Superior temporal gyrus (tissue), 1 donor: ENCODE results near the gene STRA8.
"Not testable (repeated sequence)": the region's sequence is repeated elsewhere in the genome, so short reads cannot be mapped to it uniquely, and the experiment has no call there.

Experiments
- DNase-seq: peaks from one replicate; pipeline ENCODE4 v3.0.0-alpha.2; 2016; ENCODE audit errors: extremely low spot score

Gene STRA8

DNA sequence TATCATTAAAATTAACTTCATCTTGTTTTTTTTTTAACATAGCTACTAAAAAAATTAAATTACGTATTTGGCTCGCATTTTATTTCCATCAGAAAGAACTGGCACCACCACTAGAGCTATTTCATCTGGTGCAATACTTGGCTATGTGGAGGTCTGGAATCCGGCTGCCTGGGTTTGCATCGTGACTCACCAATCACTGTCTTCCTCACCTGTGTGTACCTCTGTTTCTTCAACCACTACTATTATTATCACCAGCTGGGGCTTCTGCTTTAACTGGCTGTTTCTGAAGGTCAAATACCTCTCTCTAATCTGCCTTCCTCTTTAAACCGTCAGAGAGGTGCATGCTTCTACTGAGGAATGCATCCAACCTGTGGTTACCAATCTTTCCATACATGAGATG, 28.8 kb upstream of the STRA8 start:
- DNase-seq, result no peak

DNA sequence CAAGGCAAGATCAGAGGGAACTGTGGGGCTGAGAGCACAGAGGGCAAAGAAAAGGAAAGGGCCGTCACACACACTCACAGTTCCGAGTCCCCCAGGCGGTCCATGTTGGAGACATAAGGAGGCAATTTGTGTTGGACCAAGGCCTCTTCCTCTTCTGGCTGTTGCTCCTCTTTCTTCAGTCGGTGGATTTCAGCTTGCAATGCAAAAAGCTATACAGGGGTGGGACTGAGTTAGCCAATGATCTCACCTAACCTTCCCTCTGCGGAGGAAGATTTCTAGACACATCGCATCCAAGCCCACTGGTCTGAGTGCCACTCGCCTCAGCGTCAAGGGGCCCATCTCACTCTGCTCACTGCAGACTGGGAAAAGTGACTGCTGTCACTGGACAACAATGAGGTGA, 27.8 kb upstream of the STRA8 start:
- DNase-seq, result no peak

DNA sequence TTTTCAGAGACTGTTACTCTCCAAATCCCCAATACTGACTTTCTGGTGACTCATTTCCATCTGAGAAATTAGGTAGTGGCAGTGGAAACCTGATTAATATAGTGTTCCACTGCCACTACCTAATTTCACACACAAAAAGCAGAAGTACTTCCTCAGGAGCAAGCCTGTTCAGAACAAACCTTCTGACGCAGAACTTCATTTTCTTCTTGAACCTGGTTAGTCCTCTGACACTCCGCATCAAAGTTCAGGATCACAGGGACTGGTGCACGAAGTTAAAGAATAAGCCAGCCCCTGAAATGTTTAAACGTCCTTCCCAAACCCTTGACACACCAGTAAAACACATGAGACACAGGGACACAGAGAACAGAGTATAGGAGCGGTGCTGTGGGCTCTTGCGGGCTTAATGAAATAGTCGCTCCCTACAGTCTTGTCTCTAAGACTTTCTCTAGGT, 26.7 kb upstream of the STRA8 start:
- DNase-seq, result no peak

DNA sequence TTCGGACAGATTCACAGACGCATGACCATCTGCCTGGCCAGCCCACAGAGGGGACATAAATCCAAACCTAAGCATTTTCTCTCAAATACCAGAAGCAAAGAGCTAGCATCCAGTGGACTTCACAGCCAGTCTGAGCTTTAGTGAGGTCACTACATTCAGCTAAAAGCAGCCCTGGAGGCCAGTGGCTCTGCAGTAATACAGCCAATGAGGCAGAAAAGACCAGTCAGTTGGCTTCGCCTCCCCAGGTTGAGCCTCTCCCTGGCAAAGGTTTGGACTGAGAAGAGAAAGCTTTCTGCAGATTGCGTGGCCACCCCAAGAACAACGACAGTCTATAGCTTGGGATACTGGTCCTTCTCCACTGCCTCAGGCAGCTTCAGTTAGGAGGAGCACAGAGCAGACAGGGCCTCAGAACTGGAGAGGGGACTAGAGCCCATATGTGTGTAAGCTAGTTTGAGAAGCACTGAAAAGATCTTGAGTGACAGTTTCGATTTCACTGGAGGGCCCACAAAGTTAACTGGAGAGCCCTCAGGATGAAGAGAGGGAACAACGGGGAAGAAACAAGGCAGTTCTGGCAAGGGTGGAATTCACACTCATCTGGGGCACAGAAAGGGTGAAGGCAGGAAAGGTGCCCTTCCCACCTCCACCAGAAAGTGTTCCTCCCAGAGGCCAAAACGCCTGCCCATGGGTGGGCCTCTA, 26.1 kb upstream of the STRA8 start:
- no peak for DNase-seq

DNA sequence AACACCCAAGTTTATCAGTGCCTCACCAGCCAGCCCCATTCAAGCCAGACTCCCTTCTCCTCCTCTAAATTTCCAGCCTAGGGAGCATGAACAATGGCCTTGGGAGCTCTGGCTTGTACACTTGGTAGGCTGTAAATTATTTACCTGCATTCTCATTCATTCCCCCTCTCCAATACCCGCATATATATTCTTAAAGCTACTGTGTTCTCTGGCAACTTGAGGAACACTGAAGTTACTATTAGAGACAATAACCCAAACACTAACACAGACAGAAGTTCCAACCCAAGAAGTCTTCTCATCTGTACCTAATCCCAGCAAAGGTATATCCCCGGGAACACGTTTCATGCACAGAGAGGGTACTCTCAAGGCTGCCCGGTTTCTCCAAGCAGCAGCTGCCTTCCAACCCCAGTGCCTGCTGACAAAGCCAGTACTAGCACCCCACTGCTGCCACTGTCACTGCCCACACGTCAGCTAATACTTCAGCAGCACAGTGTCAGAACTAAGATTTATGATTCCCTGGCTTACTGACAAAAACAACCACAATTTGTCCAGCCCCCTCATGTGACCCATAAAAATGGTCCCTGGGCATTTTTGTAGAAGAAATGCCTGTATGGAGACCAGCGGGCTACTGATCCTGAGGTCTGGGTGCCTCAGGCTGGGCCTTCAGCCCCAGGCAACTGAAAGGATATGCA, 25.4 kb upstream of the STRA8 start:
- no peak for DNase-seq

DNA sequence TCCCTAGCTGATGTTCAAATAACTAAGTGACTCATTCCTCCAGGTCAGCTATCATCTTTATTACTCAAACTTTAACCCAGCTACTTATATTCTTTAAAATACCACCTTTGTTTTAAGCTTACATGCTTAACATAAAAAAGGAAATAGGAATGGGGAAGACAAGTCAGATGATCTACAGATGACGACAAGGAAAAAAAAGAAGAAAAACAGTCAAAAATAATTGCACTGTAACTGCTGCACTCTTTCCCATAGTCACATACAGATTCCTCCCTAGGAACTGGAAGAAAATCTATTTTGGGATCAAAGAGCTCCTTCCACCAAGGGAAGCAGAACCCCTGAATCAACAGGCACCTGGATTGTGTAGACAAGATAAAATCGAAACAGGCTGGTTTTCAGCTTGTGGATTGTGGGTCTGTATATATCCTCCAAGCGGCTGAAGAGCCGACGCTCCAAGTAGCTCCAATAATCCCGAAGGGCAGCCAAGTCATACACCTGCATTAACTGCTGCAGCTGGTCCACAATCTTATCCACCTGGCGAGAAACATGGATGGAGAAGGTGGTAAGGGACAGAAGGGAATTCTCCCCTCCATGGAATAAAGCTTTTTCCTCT, 24.3 kb upstream of the STRA8 start:
- no peak for DNase-seq

DNA sequence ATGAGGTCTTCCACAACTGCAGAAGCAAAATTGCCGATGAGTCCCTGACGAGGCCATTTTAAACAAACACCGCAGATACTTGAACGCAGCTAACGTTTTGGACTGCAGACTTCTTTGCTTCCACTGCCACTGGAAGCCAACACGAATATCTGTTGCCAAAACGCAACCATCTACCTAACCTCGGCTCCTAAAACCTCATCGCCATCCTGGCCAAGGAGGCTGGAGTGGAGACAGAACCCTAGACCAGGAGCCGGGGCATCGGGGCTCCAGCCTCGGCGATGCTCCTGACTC, 22.8 kb upstream of the STRA8 start:
- peak; percentile 60 for DNase-seq

DNA sequence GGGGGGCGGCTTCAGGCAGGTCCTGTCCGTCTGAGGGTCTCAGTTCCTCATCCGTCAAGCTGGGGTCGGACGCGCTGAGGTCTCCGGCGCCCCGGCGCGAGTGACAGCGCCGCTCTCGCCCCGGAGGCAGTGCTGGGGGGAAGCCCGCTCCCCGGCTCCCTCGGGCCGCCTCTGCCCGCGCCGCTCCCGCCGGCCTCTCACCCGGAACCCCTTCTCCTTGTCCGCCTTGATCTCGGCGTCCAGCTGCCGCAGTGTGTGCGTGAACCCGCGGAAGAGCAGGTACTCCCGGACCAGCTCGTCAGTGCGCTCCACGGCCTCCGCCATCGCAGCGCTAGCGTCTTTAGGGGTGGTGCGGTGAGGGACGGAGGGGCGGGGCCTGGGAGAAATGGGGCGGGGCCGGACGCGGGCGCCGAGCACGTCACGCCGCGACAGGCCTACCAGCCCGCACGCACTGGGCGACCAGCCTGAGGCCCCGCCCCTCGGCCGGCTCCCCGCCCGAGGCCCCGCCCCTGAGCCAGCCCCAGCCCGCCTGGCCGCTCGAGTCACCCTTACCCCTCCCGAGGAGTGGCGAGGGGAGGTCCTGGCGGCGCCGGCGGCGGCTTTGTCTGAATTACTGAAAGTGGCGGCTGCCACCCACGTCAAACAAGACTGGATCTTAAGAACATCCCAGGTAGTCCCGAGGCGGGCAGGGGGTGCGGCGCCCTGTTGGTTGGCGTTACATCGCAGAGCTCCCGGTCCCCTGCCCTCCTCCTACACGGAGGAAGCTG, 22.3 kb upstream of the STRA8 start, which contains the start of gene WDR91:
TSS of gene WDR91 (minus strand) at position 348 of the 767 bp plus-strand sequence. CDS start at position 324, 24 bp downstream.
- DNase-seq, result peak; percentile 91

DNA sequence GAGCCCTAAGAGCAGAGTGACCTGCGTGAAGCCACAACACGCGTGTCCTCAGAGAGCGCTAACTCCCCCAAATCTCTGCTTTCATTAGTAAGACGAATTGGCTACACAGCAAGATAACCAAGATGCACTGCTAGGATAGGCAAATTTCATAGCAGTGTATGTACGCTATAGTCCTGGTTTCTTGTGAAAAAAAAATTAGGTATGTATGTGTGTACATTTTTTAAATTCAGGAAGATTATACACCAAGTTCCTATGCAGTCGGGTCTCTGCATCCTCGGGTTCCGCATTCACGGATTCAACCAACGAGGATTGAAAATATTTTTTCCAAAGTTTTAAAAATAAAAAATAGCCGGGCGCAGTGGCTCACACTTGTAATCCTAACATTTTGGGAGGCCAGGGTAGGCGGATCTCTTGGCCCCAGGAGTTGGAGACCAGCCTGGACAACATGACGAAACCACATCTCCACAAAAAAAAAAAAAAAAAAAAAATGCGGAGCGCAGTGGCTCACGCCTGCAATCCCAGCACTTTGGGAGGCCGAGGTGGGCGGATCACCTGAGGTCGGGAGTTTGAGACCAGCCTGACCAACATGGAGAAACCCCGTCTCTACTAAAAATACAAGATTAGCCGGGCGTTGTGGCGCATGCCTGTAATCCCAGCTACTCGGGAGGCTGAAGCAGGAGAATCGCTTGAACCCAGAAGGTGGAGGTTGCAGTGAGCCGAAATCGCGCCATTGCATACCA, 21.5 kb upstream of the STRA8 start:
- DNase-seq, result not testable (repeated sequence)

DNA sequence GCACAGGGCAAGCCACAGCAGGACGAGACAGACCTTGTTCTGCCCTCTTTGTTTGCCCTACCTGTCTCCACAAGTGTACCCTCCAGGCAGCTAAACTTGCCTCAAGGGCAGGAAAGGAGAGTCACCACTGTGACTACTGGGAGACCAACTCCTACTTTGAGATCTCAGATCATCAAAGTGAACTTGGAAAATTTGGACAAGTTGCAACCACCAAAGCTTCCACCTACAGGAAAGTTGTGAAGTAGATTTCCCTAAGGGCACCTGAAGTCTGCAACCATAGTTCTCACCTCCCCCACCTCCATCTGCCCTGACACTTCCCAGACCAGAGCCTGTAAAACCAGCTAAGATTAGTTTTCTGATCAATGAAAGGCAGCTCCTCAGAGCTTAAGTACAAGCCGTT, 19.8 kb upstream of the STRA8 start:
- no peak for DNase-seq

DNA sequence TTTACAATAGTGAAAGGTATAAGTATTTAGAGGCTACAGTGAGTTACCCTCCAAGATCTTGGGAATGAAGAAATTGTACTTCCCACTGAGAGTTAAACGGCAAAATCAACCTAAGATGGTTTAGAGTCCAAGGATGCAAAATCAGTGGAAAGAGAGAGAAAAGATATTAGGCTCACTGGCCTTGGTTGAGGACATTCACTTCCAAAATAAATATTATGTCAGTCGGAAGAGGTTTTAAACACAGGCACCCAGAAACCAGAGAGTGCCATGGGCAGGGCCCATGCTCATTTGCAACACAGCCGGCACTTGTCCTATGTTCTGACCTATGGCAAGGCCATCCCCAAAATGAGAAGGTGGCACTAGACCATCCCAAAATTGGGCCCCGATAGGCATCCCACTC, 18.5 kb upstream of the STRA8 start:
- DNase-seq, result no peak

DNA sequence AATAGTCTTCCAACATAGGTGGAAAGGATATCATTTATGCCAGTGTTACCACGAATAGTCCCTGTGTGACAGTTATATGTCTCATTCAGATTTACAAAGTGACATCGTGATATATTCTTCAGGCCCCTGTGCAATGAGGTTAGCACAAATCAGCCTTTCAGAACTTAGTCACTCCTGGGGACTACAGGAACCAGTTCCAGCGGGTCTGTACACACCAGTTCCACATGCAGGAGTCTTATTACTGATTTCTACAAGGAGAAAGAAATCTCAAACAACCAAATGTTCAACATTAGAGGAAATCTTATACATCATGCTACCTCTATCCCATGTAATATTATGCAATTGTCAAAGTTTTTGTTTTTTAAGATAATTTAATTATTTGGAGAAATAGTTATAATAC, 17.9 kb upstream of the STRA8 start:
- DNase-seq, result no peak

DNA sequence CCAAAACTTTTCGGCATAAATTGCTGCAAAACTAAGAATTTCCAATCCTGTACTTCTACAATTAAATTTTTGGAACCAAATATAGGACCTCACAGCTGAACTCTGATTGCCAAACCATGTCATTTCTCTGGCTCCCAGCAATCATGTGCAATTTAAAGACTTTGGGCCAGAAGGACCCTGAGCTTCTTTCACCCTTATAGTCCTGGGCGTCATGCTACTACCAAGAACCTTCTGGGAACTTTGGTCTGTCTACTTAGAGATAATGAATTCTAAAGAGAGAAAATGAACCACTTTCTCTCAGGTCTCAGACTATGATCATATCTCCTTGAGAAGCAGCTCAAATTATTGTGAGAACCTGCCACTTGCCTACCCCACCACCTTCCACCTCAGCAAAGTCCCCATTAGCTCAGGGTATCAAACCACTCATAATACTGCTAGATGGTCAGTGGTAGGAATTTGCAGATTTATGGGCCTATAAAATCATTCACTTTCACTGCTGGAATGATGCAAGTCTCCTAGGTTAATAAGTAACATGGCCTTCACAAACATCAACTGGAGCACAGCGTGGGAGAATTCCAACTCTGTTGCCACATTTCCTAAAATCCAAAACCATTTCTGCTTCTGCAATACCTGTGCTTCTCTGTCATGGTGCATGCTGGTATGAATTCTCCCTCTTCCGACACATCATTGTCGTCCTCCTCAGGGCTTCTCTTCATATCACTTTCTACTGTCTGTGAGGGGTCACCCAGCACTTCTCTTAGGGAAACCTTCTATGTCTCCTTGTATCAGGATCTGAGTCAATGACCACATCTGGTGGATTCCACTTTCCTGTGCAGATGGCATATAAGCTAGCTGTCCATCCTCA, 15.8 kb upstream of the STRA8 start:
- no peak for DNase-seq

DNA sequence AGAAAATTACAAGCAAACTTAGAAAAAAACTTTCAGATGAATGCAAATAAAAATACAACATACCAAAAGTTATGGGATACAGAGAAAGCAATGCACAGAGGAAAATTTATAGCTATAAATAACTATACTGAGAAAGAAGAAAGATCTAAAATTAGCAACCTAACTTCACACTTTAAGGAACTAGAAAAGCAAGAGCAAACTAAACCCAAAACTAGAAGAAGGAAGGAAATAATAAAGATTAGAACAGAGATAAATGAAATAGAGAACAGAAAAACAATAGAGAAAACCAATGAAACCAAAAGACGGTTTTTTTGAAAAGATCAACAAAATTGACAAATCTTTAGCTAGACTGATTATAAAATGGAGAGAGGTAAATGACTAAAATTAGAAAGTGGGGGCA, 9.6 kb upstream of the STRA8 start:
- no peak for DNase-seq

DNA sequence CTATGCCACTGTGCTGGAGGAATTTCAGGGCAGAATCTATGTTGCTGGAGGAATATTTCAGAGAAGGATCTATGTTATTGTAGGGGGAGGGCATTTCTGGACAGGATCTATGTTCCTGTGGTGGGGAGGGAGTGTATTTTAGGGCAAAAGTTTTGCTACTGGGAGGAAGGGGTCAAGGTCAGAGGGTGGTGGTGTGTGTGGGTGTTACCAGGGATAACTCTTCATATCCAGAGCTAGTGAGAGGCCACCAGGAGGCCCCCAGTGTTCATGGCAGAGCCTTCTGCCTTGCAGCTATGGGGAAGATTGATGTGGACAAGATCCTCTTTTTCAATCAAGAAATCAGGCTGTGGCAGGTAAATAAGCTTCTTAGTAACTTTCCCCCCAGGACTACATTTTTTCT, 2.0 kb upstream of the STRA8 start:
- no peak for DNase-seq

DNA sequence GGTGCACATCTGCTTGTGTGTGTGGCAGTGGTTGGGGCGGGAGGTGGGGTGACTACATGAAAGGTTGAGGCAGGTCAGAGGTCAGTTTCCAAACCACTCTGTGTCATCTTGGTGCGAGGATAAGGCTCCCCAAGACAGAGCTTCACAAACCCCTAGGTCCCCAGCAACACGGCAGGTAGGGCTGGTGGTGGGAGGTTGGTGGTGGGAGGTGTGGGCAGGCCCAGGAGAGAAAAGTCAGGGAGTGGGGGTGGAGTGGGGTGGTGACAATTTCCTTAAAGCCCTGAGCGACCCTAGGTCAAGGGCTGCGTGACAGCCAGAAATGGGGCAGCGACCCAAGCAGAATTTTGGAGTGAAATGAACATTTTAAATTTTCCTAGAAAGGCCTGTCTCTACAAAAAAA, 1.6 kb upstream of the STRA8 start:
- DNase-seq, result no peak

DNA sequence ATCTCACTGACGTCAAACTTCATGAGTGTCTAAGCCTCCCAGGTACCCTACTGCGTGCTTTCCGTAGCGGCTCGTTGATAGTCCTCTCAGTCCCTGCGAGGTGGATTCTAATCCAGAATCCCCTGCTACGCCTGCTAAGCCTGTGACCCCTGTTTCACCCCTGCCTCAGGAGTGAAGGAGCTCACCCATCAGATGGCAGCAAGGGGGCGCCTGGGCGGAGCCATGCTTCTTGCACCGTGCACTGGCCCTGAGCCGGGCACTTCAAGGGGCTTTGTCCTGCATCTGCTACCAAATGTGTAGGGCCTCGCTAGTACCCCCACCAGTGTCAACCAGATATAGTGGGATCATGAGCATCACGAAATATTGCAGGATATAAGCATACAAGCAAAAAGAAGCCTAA, 918 bp upstream of the STRA8 start:
- DNase-seq, result no peak

DNA sequence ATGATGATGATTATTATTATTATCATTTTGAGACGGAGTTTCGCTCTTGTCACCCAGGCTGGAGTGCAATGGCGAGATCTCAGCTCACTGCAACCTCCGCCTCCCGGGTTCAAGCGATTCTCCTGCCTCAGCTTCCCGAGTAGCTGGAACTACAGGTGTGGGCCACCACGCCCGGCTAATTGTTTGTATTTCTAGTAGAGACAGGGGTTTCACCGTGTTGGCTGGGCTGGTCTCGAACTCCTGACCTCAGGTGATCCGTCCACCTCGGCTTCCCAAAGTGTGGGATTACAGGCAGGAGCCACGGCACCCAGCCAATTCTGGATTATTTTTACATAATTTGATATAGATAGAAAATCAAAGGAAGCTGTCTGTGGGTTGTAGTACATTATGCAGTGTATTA, 457 bp downstream of the STRA8 start:
- DNase-seq, result not testable (repeated sequence)

DNA sequence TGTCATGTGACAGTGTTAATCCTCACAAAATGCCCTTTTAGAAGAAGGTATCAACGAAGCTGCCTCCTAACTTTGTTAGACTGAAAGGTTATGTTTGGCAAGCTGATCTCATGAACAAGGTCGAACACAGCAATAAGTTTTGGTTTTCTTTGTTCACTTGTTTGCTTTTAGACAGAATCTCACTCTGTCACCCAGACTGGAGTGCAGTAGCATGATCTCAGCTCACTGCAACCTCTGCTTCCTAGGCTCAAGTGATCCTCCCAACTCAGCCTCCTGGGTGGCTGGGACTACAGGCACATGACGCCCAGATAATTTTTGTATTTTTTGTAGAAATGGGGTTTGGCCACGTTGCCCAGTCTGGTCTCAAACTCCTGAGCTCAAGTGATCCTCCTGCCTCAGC, 1.1 kb downstream of the STRA8 start:
- no peak for DNase-seq

DNA sequence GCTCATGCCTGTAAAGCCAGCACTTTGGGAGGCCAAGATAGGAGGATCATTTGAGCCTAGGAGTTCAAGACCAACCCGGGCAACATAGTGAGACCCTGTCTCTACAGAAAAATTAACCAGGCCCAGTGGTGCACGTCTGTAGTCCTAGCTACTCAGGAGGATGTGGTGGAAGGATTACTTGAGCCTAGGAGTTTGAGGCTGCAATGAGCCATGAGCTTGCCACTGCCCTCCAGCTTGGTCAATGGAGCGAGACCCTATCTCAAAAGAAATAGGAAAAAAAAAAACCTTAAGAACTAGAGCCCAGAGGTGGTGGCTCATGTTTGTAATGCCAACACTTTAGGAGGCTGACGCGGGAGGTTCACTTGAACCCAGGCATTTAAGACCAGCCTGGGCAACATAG, 2.2 kb downstream of the STRA8 start:
- no peak for DNase-seq

DNA sequence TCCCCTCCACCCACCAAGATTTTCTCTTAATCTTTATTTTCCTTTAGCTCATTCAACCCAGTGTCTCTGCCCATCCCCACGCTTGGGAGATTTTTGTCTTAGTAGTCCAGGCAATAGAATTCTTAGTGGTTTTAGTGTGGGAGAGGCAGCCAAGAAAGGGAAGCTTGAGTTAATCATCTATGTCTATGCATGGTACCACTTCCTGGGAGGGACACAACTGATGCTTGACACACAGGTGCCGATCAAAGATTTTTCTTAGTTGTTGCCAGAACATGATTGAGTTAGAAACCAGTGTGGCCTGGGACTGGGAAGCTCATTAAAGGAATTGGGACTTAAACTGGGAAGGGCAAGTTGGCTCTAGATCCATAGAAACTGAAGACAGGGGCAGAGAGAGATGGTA, 3.1 kb downstream of the STRA8 start:
- no peak for DNase-seq
